Kidney capillary endothelial cell (primary cell): ENCODE results near the gene FCMR.

Experiments used
- DNase-seq: peaks from one replicate; pipeline ENCODE4 v3.0.0-alpha.2; 2018; ENCODE audit warnings: low spot score

FCMR gene

GRCh38 chr1:206899717-206900116 lies 22.0 kb downstream of the FCMR start:
- DNase-seq: no peak

DNA sequence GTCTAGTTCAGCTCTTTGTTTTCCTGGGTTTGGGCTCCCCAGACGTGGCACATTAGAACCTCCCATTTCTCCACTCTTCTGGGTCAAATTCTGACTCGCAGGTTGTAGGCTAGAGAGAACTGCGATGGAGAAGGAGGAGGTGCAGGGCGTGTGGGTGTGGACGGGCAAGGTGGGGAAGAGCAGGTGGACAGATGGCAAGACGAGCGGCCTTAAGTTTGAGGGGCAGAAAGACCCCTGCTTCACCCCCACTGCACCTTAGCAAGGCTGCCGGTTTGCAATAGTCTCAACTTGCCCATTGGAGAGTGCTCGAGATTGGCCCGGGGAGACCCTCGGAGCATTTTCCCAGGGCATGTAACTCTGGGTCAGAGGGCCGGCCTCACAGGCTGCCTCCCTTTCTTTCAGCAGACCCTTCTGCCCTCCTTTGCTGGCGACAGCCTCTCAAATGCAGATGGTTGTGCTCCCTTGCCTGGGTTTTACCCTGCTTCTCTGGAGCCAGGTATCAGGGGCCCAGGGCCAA lies 22.8 kb downstream of the FCMR start:
- DNase-seq: no peak

DNA sequence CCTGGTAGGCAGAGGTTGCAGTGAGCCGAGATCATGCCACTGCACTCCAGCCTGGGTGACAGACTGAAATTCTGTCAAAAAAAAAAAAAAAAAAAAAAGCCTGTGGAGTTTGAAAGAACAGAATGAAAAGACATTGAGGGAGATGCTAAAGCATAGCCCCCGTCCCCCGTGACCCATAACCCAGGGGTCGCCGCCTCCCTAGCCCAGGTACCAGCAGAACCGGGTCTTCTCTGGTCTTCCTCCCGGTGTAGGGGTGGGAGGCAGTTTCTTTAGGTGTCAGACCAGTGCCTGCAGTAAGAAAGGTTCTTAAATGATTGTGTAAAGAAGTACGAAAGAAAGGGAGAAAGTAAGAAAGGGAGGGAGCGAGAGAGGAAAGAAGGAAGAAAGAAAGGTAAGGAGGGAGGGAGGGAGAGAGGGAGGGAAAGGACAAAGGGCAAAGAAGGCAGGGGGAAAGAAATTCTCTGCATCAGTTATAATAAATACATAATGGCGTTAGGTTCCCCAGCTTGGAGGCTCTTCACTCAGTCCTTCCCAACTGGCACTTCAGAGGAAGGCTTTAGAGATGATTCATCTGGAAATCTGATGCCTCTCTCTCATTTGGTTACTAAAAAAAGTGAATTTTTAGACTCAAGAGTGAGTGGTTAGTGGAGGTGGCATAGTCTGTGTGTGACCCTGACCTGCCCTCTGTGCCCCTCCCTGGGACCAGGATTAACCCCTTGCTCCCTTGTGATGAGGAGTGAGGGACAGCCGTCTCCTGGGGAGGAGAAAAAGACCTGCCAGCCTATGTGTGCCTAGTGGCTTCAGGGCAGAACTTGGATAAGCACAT lies 23.4 kb downstream of the FCMR start:
- DNase-seq: no peak

GRCh38 chr1:206897175-206897574 lies 24.6 kb downstream of the FCMR start, which contains the start of gene IL24:
TSS of gene IL24 (plus strand) at chr1:206897443. CDS start at chr1:206897833, 390 bp downstream.
- DNase-seq: no peak

GRCh38 chr1:206896261-206896660 lies 25.5 kb downstream of the FCMR start:
- no peak for DNase-seq

DNA sequence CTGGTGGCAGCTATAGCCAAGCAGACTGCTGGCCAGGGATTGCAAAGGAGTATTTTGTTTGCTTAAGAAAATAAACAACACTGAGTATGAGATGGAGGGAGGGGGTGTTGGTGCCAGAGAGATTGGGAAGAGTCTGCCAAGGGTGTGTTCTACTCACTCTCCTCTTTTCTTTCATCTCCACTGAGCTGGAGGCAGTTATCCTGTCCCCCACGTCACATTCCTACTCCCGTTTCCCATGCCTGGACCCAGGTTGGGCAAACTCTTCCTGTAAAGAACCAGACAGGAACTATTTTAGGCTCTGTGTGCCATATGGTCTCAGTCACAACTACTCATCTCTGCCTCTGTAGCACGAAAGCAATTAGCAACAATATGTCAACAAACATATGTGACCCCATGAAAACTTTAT lies 25.9 kb downstream of the FCMR start:
- no peak for DNase-seq

DNA sequence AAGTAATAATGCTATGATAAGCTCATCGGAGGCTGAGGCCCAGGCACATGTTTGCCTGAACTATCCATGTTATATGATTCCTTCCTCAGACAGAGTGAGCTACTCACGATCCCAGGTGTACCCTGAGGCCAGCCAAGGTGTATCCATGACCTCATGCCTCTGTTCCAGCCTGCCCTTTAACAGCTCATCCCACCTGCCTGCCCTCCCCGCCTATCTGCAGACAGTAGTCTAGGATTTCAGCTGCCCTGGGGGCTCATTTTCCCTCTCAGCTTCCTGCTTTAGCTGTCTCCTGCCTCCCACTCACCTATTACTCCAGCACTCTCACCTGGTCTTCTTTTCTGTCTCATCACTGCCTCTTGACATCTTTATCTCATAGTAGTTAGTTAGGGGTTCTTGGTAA lies 26.4 kb downstream of the FCMR start:
- no peak for DNase-seq

DNA sequence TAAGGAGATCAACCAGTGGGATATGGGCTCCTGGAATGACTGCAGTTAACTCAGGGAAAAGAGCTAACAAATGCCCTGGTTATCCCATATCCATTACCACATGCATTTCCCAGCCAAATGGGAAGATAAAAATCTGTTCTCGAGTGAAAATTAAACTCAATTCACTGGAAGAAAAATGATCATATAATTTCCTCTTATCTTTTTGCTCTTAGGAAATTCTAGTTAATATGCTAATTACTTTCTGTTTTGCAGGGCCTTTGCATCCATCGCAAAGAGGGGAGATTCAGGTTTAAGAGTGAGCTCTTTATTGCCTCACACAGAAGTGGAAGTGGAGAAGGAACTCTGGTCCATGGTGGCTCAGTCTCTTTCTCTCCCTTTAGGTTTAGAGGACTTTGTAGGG lies 28.4 kb downstream of the FCMR start:
- DNase-seq: no peak

DNA sequence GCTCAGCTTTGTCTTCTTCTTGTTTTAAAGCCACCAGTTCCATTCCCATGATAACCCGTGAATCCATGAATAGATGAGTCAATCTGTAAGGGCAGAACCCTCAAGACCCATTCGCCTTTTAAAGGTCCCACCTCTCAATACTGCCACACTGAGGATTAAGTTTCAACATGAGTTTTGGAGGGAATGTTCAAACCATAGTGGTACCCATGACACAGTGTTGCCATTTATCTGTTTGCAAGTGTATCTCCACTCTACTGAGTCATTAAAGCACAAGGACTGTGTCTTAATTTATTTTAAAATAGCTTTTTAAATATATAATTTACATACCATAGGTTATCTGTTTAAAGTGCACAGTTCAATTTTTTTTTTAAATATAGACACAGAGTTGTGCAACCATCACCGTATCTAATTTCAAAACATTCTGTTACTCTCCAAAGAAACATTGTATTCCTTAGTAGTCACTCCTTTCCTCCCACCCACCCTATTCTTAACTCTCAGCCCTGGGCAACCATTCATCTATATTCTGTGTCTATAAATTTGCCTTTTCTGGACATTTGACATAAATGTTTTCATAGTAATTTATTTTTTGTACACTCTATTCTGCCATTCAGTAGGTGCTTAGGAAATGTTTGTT lies 29.3 kb downstream of the FCMR start:
- DNase-seq: no peak

DNA sequence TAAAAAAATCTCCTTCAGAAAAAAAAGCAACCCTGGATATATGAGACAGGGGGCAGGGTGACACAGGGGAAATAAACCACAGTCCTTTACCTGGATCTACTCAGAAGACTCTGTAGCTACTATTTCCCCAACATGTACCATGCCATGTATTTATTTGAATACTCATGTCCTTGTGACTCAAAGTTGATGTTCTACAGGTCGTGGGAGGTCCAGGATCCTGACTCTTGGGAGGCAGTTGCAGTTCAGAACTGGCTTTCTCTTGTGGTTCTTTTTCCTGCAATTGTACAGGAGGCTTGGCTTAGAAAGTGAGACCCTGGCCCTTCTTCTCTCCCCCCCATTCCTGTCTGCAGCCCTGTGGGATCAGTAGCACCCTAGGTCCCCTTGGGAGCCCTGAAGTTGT lies 30.3 kb downstream of the FCMR start:
- DNase-seq: no peak

- DNase-seq: peak; percentile 41
Observed at GRCh38 chr1:206890125-206891060, 31.3 kb downstream of the FCMR start.

DNA sequence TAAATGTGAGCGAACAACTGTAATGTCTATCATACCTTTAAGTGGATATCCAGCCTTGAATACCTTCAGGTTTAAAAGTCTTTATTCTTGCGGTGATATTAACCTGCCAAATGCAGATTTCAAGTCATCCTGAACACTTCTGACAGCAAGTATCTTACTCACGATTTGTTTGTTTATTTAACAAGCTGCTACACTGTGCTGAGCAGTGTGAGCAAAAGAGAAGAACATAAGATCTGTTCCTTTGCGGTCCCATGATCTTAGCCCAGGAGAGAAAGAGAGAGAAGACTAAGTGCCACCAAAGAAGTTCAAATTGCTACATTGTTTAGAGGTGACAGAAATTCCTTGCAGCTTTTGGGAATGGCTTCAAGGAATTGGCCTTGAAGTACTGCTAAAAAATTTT lies 34.0 kb downstream of the FCMR start:
- DNase-seq: no peak

DNA sequence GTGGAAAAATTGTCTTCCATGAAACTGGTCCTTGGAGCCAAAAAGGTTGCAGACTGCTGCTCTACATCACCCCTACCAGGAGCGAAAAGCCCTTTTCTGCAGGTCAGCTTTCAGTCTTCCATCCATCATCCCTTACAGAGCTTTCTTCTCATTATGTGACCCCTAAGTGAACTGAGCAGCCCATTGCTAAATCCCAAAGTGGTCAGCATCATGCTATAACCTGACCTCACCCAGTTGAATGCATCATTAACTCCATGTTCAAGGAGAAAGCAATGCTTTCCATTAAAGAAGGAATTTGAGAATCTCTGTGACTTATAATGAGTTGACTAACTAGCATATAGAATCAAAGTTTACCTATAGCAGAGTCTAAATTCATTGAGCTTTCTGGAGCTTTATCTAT lies 34.9 kb downstream of the FCMR start:
- no peak for DNase-seq

GRCh38 chr1:206885341-206886060 lies 36.2 kb downstream of the FCMR start:
- DNase-seq: no peak

DNA sequence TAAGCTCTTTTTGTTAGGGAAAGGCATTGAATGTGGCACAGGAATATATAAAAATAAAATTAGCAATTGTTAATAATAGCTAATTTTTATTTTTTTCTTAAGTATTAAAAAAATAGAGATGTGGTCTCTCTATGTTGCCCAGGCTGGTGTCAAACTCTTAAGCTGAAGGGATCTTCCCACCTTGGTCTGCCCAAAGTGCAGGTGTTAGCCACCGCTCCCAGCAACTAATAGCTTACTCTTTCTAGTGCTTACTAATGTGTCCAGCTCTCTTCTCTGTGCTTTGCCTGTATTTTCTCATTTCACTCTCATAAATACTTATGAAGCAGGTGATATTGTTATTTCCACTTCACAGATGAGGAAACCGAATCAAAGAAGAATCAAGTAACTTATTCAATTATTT lies 37.9 kb downstream of the FCMR start:
- DNase-seq: no peak

DNA sequence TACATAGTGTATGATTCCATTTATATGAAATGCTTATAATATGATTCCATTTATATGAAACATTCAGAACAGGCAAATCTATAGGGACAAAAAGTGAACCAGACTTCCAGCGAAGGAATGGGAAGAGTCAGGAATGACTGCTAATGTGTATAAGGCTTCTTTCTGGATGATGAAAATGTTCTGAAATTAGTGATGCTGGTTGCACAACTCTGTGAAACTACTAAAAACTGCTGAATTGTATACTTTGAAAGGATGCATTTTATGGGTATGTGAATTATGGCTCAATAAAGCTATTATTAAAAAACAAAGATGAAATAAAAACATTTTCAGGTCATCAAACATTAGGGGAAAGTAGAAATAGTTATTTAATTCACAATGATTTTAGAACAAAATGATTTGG lies 38.6 kb downstream of the FCMR start:
- DNase-seq: no peak

- DNase-seq: no peak
Observed at GRCh38 chr1:206882555-206882954, 39.2 kb downstream of the FCMR start.

GRCh38 chr1:206880314-206880713 lies 41.4 kb downstream of the FCMR start:
- no peak for DNase-seq

GRCh38 chr1:206878456-206878855 lies 43.3 kb downstream of the FCMR start:
- no peak for DNase-seq

DNA sequence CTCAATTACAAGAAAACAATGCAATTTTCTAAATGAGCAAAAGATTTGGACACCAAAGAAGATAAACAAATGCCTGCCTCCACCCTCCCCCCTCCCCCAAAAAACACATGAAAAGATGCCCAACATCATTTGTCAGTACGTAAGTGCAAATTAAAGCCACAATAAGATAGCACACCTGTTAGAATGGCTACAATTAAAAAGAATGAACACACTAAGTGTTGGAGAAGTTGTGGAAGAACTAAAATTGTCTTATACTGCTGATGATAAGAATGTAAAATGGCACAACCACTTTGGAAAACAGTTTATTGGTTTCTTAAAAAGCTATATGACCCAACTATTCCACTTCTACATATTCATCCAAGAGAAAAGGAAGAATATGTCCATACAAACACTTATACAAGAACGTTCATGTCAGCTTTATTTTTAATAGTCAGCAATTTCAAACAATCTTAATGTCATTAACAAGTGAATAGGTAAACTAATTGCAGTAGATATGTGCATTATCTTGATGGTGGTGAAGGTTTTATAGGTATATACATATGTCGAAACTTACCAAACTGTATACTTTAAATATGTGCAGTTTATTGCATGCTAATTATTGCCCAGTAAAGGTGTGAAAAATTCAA lies 45.9 kb downstream of the FCMR start:
- no peak for DNase-seq

GRCh38 chr1:206873603-206874188 lies 48.0 kb downstream of the FCMR start:
- DNase-seq: no peak
